ENCODE results near the gene RNF152.
A peak's percentile ranks its signal among the peaks of the same experiment; 100 is the strongest.

Gene RNF152

DNA sequence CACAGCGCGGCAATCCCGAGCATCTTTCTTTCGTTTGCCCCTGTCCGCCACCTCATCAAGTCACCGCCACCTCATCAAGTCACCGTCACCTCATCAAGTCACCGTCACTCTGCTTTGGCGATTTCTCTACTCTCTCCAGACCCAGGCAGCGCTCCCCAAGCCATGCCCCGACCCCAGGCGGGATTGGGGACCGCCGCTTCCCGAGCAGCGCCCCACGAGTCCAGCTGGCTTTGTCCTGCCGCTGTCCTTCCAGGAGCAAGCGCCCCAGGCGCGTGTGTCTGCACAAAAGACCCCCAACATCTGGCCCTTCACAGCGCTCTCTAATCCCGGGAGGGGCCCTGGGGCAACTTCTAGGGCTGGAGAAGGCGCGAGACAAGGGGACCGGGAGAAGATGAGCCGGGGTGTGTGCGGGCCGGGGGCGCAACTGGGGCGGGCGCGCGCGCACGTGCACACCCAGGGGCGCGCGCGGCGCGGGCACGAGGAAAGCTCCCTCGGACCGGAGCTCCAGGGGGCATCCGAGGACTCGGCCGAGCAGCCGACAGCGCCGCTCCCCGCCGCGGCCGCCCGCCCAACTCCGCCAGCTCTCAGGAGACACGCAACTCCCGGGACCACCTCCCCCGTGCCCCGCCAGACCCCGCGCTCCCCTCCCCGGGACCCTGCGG, 633 bp upstream of the RNF152 start:
- Mint-ChIP-seq H3K9me3 (no peaks in the 10 kb centered on the region), H3K27ac (peak overlapping the region; percentile 67 to 80 (median 70)), H3K4me1 (peaks cover 8% of the 10 kb centered on the region), H3K27me3 (ENCODE audit: low read depth) (peaks cover 30% of the 10 kb centered on the region), H3K4me3 (peak overlapping the region; percentile 91 to 95 (median 95)), H3K36me3 (ENCODE audit: low read depth) (peaks cover 27% of the 10 kb centered on the region)
- TF ChIP-seq, protein P1, sequence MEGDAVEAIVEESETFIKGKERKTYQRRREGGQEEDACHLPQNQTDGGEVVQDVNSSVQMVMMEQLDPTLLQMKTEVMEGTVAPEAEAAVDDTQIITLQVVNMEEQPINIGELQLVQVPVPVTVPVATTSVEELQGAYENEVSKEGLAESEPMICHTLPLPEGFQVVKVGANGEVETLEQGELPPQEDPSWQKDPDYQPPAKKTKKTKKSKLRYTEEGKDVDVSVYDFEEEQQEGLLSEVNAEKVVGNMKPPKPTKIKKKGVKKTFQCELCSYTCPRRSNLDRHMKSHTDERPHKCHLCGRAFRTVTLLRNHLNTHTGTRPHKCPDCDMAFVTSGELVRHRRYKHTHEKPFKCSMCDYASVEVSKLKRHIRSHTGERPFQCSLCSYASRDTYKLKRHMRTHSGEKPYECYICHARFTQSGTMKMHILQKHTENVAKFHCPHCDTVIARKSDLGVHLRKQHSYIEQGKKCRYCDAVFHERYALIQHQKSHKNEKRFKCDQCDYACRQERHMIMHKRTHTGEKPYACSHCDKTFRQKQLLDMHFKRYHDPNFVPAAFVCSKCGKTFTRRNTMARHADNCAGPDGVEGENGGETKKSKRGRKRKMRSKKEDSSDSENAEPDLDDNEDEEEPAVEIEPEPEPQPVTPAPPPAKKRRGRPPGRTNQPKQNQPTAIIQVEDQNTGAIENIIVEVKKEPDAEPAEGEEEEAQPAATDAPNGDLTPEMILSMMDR (IDR thresholded peaks at IDR 0.05; ENCODE audit: unreplicated experiment in 3 of 3): no peak

DNA sequence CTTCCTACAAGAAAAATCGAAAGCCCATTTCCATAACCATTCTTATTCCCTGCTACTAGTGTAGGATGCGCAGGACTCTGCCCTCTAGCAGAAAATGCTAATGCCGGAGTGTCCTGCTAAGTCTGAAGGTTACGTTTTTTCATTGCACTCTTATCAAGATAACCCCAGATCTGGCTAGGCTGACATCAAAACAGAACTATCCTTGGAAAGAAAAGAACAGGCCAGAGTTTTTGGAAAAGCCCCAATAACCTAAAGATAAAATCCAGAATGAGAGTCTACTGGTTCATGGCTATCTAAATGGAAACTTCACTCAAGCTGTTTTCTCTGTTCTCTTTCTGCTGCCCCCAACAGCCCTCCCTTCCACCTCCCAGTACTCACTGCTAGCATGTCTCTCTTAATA, 913 bp downstream of the RNF152 start:
- no peaks in the 10 kb centered on the region for H3K9me3 Mint-ChIP-seq
- H3K27ac Mint-ChIP-seq: no peak overlapping the region
- H3K4me1 Mint-ChIP-seq: peaks cover 8% of the 10 kb centered on the region
- H3K4me3 Mint-ChIP-seq: peak overlapping the region; percentile 91 to 95 (median 95)
- TF ChIP-seq, protein P1 (IDR thresholded peaks at IDR 0.05; ENCODE audit: unreplicated experiment in 3 of 3): no peak
- peaks cover 30% of the 10 kb centered on the region for H3K27me3 Mint-ChIP-seq (ENCODE audit: low read depth)
- peaks cover 37% of the 10 kb centered on the region for H3K36me3 Mint-ChIP-seq (ENCODE audit: low read depth)

DNA sequence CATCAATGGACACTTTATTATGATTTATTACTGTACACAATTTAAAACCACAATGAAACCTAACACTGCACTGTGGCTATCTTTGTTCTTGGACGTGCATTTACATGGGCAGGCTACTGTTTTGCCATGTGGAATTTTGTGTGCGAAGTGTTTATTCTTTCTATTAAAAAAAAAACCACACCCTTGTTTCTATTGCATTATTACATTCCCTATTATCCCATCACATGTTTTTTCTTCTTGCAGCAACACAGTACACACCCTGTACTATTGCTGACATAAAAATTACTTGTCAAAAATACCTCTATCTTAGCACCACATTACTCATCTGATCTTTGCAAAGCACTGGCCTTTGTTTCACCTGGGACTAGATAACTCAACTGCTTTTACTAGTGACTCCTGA, 1.5 kb downstream of the RNF152 start:
- TF ChIP-seq, protein P1 (IDR thresholded peaks at IDR 0.05; ENCODE audit: unreplicated experiment in 3 of 3): no peak
- peaks cover 8% of the 10 kb centered on the region for H3K4me1 Mint-ChIP-seq
- H3K9me3 Mint-ChIP-seq: no peaks in the 10 kb centered on the region
- no peak overlapping the region for H3K27ac Mint-ChIP-seq
- peaks cover 42% of the 10 kb centered on the region for H3K36me3 Mint-ChIP-seq (ENCODE audit: low read depth)
- peak overlapping the region in 2 of 3 experiments; percentile 95 for H3K4me3 Mint-ChIP-seq
- peaks cover 30% of the 10 kb centered on the region for H3K27me3 Mint-ChIP-seq (ENCODE audit: low read depth)

DNA sequence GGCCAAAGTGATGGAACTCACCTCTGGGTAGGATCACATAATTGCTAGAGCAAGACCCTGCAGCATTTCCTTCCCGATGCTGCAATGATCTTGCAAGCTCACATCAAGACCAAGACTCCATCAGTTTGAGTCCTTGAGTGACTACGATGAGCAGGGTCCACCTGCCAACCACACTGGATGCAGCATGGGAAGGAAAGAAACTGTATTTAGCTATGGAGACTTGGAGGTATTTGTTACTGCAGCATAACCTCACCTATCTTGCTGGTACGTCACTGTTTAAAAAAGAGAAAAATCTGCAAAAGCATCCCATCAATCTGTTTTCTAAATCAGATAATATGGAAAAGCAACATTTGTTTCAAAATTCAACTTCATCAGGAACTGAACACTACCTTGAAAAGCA, 2.5 kb downstream of the RNF152 start:
- no peaks in the 10 kb centered on the region for H3K9me3 Mint-ChIP-seq
- H3K27ac Mint-ChIP-seq: no peak overlapping the region
- peaks cover 28% of the 10 kb centered on the region for H3K27me3 Mint-ChIP-seq (ENCODE audit: low read depth)
- peaks cover 42% of the 10 kb centered on the region for H3K36me3 Mint-ChIP-seq (ENCODE audit: low read depth)
- peak overlapping the region in 1 of 3 experiments; percentile 23 for H3K4me3 Mint-ChIP-seq
- TF ChIP-seq, protein P1 (IDR thresholded peaks at IDR 0.05; ENCODE audit: unreplicated experiment in 3 of 3): no peak
- peaks cover 8% of the 10 kb centered on the region for H3K4me1 Mint-ChIP-seq

DNA sequence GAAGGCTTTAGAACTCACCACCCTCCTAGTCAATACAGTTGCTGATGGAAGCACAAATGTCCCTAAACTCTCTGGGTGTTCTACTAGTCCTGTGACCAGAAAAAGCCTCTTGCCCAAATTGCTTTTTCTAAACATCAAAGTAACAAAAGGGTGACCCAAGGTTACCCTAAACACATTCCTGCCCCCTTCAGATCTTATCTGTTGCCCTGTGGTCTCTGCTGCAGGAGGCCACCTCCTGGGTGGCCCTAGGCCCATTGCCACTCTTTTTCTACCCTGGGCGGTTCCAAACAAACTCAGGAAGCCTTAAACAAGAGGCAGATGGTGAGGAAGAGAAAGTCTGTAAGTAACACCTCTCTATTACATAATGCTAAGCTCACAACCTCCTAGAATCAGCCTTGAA, 3.3 kb downstream of the RNF152 start:
- no peaks in the 10 kb centered on the region for H3K9me3 Mint-ChIP-seq
- TF ChIP-seq, protein P1 (IDR thresholded peaks at IDR 0.05; ENCODE audit: unreplicated experiment in 3 of 3): no peak
- peaks cover 45% of the 10 kb centered on the region for H3K36me3 Mint-ChIP-seq (ENCODE audit: low read depth)

DNA sequence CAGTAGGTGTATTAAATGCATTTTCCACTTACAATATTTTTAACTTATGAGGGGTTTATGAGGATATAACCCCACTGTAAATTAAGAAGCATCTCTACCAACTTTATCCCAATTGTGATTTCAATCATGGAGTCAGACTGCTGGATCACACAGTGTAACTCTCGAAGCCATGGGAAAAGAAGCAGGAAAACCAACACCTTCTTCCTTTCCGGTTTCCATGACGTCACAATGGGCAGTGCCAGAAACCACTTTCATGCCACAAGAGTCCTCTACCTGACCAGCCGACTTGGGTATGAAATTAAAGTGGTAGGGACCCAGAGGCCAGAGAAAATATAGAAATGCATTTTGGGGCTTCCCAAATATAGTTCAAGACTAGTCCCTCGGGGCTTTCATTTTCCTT, 4.2 kb downstream of the RNF152 start:
- Mint-ChIP-seq H3K4me3 (no peak overlapping the region), H3K9me3 (no peaks in the 10 kb centered on the region), H3K4me1 (peaks cover 8% of the 10 kb centered on the region), H3K36me3 (ENCODE audit: low read depth) (peaks cover 45% of the 10 kb centered on the region), H3K27me3 (ENCODE audit: low read depth) (peaks cover 23% of the 10 kb centered on the region), H3K27ac (no peak overlapping the region)
- TF ChIP-seq, protein P1 (IDR thresholded peaks at IDR 0.05; ENCODE audit: unreplicated experiment in 3 of 3): no peak

More for the DNA sequence above, 3.3 kb downstream of the RNF152 start:
- Mint-ChIP-seq H3K4me3 (no peak overlapping the region), H3K27ac (no peak overlapping the region), H3K27me3 (ENCODE audit: low read depth) (peaks cover 23% of the 10 kb centered on the region), H3K4me1 (peaks cover 8% of the 10 kb centered on the region)
